Measurements from ENCODE around the gene IDI1.

IDI1 gene

GRCh38 chr10:997266-998022, 51.5 kb downstream of the IDI1 start:
- no peak for DNase-seq (ENCODE audit: low read depth)
- no peak overlapping the region for H3K4me3 ChIP-seq (replicated peaks; ENCODE audit: low read depth, low read length)
- TF ChIP-seq CTCF (IDR thresholded peaks at IDR 0.05; ENCODE audit: low read length, missing control alignments), result no peak

DNA sequence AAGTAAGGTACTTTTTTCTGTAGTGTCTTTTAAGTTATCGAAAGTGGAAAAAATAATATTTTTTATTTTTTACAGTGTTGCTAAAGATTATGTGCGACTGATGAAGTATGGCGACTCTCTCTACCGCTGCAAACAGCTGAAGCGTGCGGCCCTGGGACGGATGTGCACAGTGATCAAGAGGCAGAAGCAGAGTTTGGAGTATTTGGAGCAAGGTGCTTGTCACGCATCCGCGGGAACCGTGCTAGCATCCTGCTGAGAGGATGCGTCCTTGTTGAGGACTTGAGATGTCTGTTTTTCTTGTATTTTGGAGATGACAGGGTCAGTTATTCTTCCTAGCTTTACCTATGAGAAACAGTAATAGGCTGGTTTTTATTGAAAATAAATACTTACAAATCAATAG, 52.9 kb downstream of the IDI1 start:
- H3K4me3 ChIP-seq (replicated peaks; ENCODE audit: low read depth, low read length), result no peak overlapping the region
- no peak for DNase-seq (ENCODE audit: low read depth)
- TF ChIP-seq CTCF (IDR thresholded peaks at IDR 0.05; ENCODE audit: low read length, missing control alignments), result no peak

GRCh38 chr10:995559-995926, 53.4 kb downstream of the IDI1 start:
- no peak overlapping the region for H3K4me3 ChIP-seq (replicated peaks; ENCODE audit: low read depth, low read length)

DNA sequence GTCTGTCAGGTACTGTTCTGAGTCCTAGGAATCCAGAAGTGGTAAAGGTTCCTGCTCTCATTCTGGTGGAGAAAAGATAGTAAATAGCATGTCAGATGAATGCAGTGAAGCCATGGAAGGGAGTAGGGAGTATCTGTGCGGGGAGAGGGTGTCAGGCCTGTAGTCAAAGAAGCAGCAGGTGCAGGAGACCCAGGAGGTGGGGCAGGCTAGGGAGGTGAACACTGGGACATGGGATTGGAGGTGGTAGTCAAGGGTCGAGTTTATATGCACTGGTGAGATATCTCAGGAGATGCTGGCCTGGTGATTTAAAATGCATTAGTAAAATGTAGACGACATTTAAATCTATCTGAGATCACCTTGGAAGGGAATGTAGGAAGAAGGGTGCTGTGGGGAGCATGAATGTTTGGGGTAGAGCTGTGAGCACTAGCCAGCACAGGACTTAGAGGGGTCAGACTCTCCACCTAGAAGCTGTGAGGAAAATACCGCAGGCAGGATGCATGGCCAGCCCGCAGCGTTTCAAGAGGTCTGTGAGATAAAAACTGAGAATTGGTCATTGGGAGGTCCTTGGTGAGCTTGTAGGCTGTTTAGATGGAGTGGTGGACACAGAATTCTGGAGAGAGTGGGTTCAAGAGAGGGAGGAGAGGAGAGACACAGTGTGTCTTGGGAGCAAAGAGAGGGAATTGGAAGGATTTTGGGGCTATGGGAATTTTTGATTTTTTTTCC, 53.9 kb downstream of the IDI1 start:
- no peak for DNase-seq (ENCODE audit: low read depth)
- no peak for TF ChIP-seq CTCF (IDR thresholded peaks at IDR 0.05; ENCODE audit: low read length, missing control alignments)
- H3K4me3 ChIP-seq (replicated peaks; ENCODE audit: low read depth, low read length), result no peak overlapping the region

More at GRCh38 chr10:995559-995926, 53.4 kb downstream of the IDI1 start:
- no peak for DNase-seq (ENCODE audit: low read depth)
- no peak for TF ChIP-seq CTCF (IDR thresholded peaks at IDR 0.05; ENCODE audit: low read length, missing control alignments)

GRCh38 chr10:992871-993270, 56.0 kb downstream of the IDI1 start:
- no peak for DNase-seq (ENCODE audit: low read depth)
- no peak overlapping the region for H3K4me3 ChIP-seq (replicated peaks; ENCODE audit: low read depth, low read length)
- no peak for TF ChIP-seq CTCF (IDR thresholded peaks at IDR 0.05; ENCODE audit: low read length, missing control alignments)

DNA sequence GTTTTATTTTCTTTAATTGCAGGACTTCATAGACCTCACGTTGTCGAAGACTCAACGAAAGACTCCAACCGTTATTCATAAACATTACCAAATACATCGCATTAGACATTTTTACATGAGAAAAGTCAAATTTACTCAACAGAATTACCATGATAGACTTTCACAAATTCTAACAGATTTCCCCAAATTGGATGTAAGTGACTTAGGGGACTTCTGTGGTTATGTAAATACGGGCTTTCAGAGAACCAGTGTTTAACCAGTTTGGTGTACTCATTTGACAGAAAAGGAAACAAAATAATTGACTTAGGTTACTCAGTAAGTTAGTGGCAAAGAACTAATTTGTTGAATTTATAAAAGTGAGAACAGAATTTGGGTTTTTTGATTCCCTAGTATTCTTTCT, 56.5 kb downstream of the IDI1 start:
- H3K4me3 ChIP-seq (replicated peaks; ENCODE audit: low read depth, low read length), result no peak overlapping the region
- TF ChIP-seq CTCF (IDR thresholded peaks at IDR 0.05; ENCODE audit: low read length, missing control alignments), result no peak
- no peak for DNase-seq (ENCODE audit: low read depth)

All from fibroblast of pulmonary artery (primary cell).